TTC549 (cell line): ENCODE results near the gene GTPBP4.

ENCODE experiments used
- FAIRE-seq: peaks from 2 replicates; lab custom pipeline; 2012; peaks lifted over from hg19 to GRCh38; lab: Jason Lieb, UNC

The GTPBP4 gene

GRCh38 chr10:966466-967235 is 21.6 kb upstream of the GTPBP4 start:
- no peak for FAIRE-seq

GRCh38 chr10:968546-969199 is 19.6 kb upstream of the GTPBP4 start:
- no peak for FAIRE-seq

- FAIRE-seq, result no peak
These were observed 18.6 kb upstream of the GTPBP4 start for GRCh38 chr10:969473-970150.

GRCh38 chr10:970311-971149 is 17.7 kb upstream of the GTPBP4 start:
- no peak for FAIRE-seq

- FAIRE-seq, result no peak
These were observed 17.1 kb upstream of the GTPBP4 start for GRCh38 chr10:971150-971542.

GRCh38 chr10:971613-972012 is 16.6 kb upstream of the GTPBP4 start:
- FAIRE-seq, result no peak

- no peak for FAIRE-seq
These were observed 15.5 kb upstream of the GTPBP4 start for GRCh38 chr10:972763-973162.

- no peak for FAIRE-seq
These were observed 14.0 kb upstream of the GTPBP4 start for GRCh38 chr10:974038-974784.

- no peak for FAIRE-seq
These were observed 13.5 kb upstream of the GTPBP4 start for GRCh38 chr10:974785-975074.

- FAIRE-seq, result no peak
These were observed 11.9 kb upstream of the GTPBP4 start for GRCh38 chr10:976316-976715.

- FAIRE-seq, result no peak
These were observed 9.3 kb upstream of the GTPBP4 start for GRCh38 chr10:978826-979421.

GRCh38 chr10:980468-981093 is 7.7 kb upstream of the GTPBP4 start:
- FAIRE-seq, result no peak

GRCh38 chr10:983401-983800 is 4.8 kb upstream of the GTPBP4 start:
- no peak for FAIRE-seq

GRCh38 chr10:983971-984655 is 4.1 kb upstream of the GTPBP4 start:
- FAIRE-seq, result no peak

GRCh38 chr10:985361-985760 is 2.9 kb upstream of the GTPBP4 start:
- no peak for FAIRE-seq

GRCh38 chr10:986137-986825 is 2.0 kb upstream of the GTPBP4 start:
- FAIRE-seq, result no peak

GRCh38 chr10:986881-987619 is 1.2 kb upstream of the GTPBP4 start:
- no peak for FAIRE-seq

GRCh38 chr10:987620-987869 is 689 bp upstream of the GTPBP4 start:
- FAIRE-seq, result no peak
